HG03025 (cell line): ENCODE measurements around the gene VASH2.
"Not testable (repeated sequence)": the region's sequence is repeated elsewhere in the genome, so short reads cannot be mapped to it uniquely, and the experiment has no call there.

ENCODE experiments used
- ATAC-seq: cut with Tn5 transposase; IDR thresholded peaks from one replicate; pipeline ENCODE4 v1.9.1; 2021; ENCODE audit warnings: mild to moderate bottlenecking, moderate library complexity; ENCODE audit not compliant: unreplicated experiment, low FRiP score

The VASH2 gene

GRCh38 chr1:212950243-212951125 lies at the start of gene VASH2:
Gene VASH2, plus strand, starts transcription at chr1:212950541. Its CDS starts 1,002 bp downstream, at chr1:212951543.
- ATAC-seq = peak; percentile 93

- ATAC-seq = no peak
These were observed 49.1 kb upstream of the VASH2 start for GRCh38 chr1:212901290-212901689.

DNA sequence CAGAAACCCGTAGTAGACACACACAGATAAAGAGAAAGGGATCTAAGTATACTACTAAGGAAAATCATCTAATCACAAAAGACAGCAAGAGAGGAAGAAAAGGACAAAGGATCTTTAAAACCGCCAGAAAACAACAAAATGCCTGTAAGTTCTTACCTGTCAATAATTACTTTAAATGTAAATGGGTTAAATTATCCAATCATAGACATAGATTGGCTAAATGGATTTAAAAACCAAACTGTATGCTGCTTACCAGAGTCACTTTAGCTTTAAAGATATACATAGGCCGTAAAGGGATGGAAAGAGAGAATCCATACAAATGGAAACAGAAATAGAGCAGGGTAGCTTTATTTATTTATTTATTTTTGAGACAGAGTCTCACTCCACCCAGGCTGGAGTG lies 48.3 kb upstream of the VASH2 start:
- ATAC-seq = no peak

- ATAC-seq = no peak
These were observed 46.7 kb upstream of the VASH2 start for GRCh38 chr1:212903664-212904063.

DNA sequence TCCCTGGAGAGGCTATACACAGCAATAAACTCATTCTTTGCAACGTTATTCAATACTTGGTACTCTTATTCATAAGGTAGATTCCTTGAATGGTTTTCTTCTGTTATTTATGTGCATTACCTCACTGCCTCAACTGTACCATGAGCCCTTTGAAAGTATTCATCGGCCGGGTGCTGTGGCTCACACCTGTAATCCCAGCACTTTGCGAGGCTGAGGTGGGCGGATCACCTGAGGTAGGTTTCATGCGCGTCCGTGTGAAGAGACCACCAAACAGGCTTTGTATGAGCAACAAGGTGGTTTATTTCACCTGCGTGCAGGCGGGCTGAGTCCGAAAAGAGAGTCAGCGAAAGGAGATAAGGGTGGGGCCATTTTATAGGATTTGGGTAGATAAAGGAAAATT lies 42.3 kb upstream of the VASH2 start:
- not testable (repeated sequence) for ATAC-seq

GRCh38 chr1:212908971-212909370 lies 41.4 kb upstream of the VASH2 start:
- no peak for ATAC-seq

- ATAC-seq = no peak
These were observed 40.7 kb upstream of the VASH2 start for GRCh38 chr1:212909652-212910063.

DNA sequence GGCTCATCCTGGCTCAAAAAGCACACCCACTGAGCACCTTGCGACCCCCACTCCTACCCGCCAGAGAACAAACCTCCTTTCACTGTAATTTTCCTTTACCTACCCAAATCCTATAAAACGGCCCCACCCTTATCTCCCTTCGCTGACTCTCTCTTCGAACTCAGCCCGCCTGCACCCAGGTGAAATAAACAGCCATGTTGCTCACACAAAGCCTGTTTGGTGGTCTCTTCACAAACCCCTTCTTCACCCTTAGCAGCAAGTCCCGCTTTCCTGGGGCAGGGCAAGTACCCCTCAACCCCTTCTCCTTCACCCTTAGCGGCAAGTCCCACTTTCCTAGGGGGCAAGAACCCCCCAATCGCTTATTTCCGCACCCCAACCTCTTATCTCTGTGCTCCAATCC lies 40.1 kb upstream of the VASH2 start:
- not testable (repeated sequence) for ATAC-seq

- ATAC-seq = not testable (repeated sequence)
These were observed 36.7 kb upstream of the VASH2 start for GRCh38 chr1:212913638-212914037.

- ATAC-seq = not testable (repeated sequence)
These were observed 36.2 kb upstream of the VASH2 start for GRCh38 chr1:212914110-212914509.

- ATAC-seq = no peak
These were observed 35.6 kb upstream of the VASH2 start for GRCh38 chr1:212914789-212915188.

DNA sequence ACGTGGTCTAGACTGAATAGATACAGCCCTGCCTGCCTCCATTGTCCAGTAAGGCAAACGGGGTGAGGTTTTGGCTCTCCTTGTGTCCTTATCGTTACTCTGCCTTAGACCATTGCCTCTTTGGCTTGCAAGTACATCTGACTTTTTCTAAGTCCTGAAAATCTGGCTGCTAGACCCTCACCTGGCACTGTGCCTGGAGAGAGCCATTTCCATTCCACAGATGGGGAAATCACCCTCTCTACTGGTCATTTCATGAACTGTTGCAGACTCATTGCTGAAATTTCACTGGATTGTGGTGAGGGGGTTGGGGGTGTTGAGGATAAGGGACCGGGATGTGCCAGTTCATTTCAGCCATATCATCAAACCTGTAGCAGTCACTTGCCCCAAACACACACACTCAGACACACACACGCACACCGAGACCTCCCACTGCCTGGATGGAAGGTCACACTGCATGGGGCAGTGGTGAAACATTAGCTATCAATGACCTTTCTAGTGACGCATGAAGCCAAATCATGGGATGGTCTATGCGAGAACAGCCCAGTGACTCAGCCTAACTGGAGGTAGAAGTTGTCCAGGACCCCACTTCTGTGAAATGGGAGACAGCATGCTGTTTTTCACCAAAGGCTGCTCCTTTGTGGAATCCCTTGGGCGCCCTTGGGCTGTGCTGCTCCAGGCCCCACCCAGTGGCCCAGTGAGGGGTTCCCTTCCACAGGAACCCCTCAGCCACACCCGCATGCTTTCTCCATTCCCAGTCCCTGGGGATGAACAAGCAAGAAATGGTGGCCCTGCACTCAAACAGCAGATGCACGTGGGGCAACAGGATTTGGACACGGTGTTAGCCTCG lies 34.9 kb upstream of the VASH2 start:
- ATAC-seq = no peak

DNA sequence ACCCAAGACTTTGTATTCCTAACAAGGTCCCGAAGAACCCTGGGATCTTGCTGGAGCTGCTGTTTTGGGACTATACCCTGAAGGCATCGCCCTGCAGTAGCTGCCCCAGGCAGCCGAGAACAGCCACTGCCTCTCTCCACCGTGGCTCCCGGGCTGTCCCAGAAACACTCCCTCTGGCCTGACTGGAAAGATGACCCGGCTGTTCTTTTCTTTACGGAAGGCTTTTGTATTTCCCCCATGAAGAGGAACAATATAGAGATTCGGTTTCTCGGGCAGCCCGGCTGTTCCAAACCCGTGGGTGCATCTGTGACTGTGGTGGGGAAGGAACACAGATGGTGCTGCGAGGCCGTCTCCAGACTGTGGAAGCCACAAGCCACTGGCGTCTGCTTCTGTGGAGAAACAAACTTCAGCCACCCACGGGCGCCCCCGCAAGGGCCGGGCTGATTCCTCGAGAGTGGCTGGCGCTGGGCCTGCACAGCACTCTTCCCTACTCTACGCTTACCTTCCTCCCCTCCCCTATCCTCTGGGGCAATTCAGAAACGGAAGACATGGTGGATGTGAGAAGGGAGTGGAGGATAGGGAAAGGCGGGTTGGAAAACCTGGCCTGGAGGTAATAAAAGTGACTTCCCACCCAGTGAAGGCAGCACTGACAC lies 33.7 kb upstream of the VASH2 start:
- ATAC-seq = no peak

DNA sequence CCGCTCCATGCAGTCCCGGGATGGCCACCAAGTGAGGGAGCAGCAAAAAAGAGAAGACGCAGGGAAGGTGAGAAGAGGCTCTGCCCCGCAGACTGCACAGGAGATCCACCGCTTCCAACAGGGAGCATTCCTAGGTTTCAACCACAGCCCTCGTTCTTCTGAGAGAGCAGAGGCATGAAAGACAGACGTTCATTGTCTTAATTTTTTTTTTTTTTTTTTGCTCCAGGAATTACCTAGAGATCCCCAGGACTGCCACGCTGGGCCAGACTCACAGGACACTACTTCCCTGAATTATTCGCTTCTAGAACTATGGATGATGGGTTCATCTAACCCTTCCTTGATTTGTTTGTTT lies 33.2 kb upstream of the VASH2 start:
- no peak for ATAC-seq

DNA sequence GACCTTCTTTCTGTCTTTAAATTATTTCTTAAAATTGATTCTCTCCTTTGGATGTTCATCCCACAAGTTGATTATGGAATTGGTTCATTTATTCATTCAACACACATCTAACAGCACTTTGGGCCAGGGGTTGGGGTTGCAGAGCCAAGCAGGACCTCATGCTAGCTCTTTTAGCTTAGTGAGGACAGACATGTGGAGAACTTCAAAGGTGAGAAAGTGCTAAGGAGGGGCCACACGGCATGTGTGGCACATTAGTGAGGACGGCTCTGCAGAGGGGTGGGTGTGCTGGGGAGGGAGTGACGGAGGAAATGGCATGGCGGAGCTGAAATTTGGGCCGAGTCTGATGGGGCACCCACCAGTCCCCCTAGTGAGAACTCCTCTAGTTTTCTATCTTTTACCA lies 32.5 kb upstream of the VASH2 start:
- no peak for ATAC-seq

DNA sequence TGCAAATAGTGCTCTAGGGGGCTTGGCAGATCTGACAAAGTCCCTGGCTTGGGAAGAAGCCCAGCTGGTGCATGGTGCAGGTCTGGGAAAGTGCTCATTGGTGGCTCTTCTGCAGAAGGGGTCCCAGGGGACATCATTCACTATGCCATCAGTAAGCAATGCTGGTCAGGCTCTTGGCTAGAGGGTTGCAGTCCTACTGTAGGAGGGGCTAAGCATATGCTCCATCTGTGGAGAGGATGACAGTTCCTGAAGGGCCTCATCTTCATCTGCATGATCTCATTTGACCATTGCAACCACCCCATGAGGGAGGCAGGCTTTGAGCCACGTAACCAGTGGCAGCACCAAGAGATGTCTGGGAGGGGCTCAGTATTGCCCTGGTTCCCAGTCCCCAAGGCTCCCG lies 31.5 kb upstream of the VASH2 start:
- no peak for ATAC-seq

- ATAC-seq = no peak
These were observed 30.1 kb upstream of the VASH2 start for GRCh38 chr1:212920246-212920645.

- ATAC-seq = no peak
These were observed 29.4 kb upstream of the VASH2 start for GRCh38 chr1:212920896-212921295.

GRCh38 chr1:212922016-212922415 lies 28.3 kb upstream of the VASH2 start:
- no peak for ATAC-seq

DNA sequence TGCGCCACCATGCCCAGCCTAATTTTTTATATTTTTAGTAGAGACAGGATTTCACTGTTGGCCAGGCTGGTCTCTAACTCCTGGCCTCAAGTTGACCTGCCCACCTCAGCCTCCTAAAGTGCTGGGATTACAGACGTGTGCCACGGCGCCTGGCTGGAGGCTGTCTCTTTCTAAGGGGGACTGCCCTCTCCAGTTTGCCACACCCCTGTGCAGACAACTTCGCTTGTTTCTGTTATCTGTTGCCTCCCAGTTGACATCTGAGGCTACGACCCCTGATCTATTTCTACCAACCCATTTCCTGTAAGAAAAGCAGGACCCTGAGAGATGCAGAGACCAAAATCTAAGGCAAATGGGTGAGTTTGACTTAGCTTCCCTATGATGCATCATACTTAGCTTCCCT lies 24.0 kb upstream of the VASH2 start:
- ATAC-seq = no peak
